Right atrium auricular region (tissue), 2 donors: ENCODE measurements around the gene CEP44. TPM values are rescaled to one million over a fixed set of nuclear protein-coding genes. Genes with fewer than 3 reads are reported as not detected.

Experiments
- DNase-seq: peaks from one replicate; pipeline ENCODE4 v3.0.0-alpha.2; 2019; ENCODE audit warnings: low spot score
- H3K27ac ChIP-seq, 2 donors: fragments of 200-600 bp; sonication (generic); 1 replicate in 1 of 2; 2 replicates in 1 of 2; pipeline ENCODE4 v1.5.1; 2016 to 2019
- H3K27me3 ChIP-seq, 2 donors: fragments of 200-600 bp; sonication (generic); one replicate each; pipeline versions ENCODE4 v1.5.1 to v1.6.0; 2017 to 2019
- H3K36me3 ChIP-seq: fragments of 200-600 bp; sonication (generic); one replicate; pipeline ENCODE4 v1.5.1; 2016
- H3K4me1 ChIP-seq, 2 donors: fragments of 200-600 bp; sonication (generic); one replicate each; pipeline versions ENCODE4 v1.5.1 to v1.6.0; 2017 to 2019
- H3K4me3 ChIP-seq, 2 donors: fragments of 200-600 bp; sonication (generic); 1 replicate in 1 of 2; 2 replicates in 1 of 2; pipeline ENCODE4 v1.5.1; 2017 to 2019; ENCODE audit warnings: mild to moderate bottlenecking in 1 of 2, moderate library complexity in 1 of 2
- H3K9me3 ChIP-seq, 2 donors: fragments of 200-600 bp; sonication (generic); one replicate each; pipeline ENCODE4 v1.5.1; 2019
- CTCF ChIP-seq, 2 donors: fragments of 200-600 bp; sonication (generic); IDR thresholded peaks; one replicate each; pipeline ENCODE4 v1.5.1; 2019; ENCODE audit warnings: antibody characterized with exemption in 2 of 2
- total RNA-seq, 2 donors: library from RNA; depleted of rRNA; stranded (reverse); fragments of >200 nt; gene quantifications; one replicate each; pipeline ENCODE4 v1.1.0, GENCODE V29; 2016

The CEP44 gene
- total RNA-seq, 2 donors from 2014 or later, result 11.4 to 11.6 TPM

- H3K4me1 ChIP-seq, result peaks cover 0 to 13% of the 10 kb centered on the region in 2 donors
- H3K36me3 ChIP-seq, result no peaks in the 10 kb centered on the region
- H3K4me3 ChIP-seq, result no peak overlapping the region
- DNase-seq, result no peak
- H3K27me3 ChIP-seq, result no peaks in the 10 kb centered on the region
- no peaks in the 10 kb centered on the region for H3K9me3 ChIP-seq
- peak overlapping the region in 1 of 2 donors; percentile 5 for H3K27ac ChIP-seq
- TF ChIP-seq CTCF (IDR thresholded peaks at IDR 0.05), result no peak
These were observed 35.3 kb upstream of the CEP44 start for GRCh38 chr4:174248407-174248806.

- Histone ChIP-seq H3K9me3 (no peaks in the 10 kb centered on the region), H3K36me3 (no peaks in the 10 kb centered on the region), H3K27ac (no peak overlapping the region), H3K4me1 (peaks cover 0 to 29% of the 10 kb centered on the region in 2 donors), H3K4me3 (no peak overlapping the region), H3K27me3 (no peaks in the 10 kb centered on the region)
- no peak for DNase-seq
- TF ChIP-seq CTCF (IDR thresholded peaks at IDR 0.05), result no peak
These were observed 31.3 kb upstream of the CEP44 start for GRCh38 chr4:174252412-174252811.

GRCh38 chr4:174254613-174255012, 29.1 kb upstream of the CEP44 start:
- no peak overlapping the region for H3K4me3 ChIP-seq
- DNase-seq, result no peak
- no peaks in the 10 kb centered on the region for H3K36me3 ChIP-seq
- no peaks in the 10 kb centered on the region for H3K27me3 ChIP-seq
- no peak for TF ChIP-seq CTCF (IDR thresholded peaks at IDR 0.05)
- H3K4me1 ChIP-seq, result peaks cover 0 to 16% of the 10 kb centered on the region in 2 donors
- no peaks in the 10 kb centered on the region for H3K9me3 ChIP-seq
- H3K27ac ChIP-seq, result no peak overlapping the region

- TF ChIP-seq CTCF (IDR thresholded peaks at IDR 0.05), result no peak
- Histone ChIP-seq H3K9me3 (no peaks in the 10 kb centered on the region), H3K36me3 (no peaks in the 10 kb centered on the region), H3K27me3 (no peaks in the 10 kb centered on the region), H3K4me3 (no peak overlapping the region), H3K27ac (no peak overlapping the region), H3K4me1 (peaks cover 0 to 21% of the 10 kb centered on the region in 2 donors)
- no peak for DNase-seq
These were observed 28.3 kb upstream of the CEP44 start for GRCh38 chr4:174255374-174255773.

GRCh38 chr4:174255786-174256185, 27.9 kb upstream of the CEP44 start:
- DNase-seq, result no peak
- no peaks in the 10 kb centered on the region for H3K36me3 ChIP-seq
- H3K9me3 ChIP-seq, result no peaks in the 10 kb centered on the region

More at GRCh38 chr4:174255786-174256185, 27.9 kb upstream of the CEP44 start:
- Histone ChIP-seq H3K27ac (no peak overlapping the region), H3K4me3 (no peak overlapping the region), H3K27me3 (no peaks in the 10 kb centered on the region), H3K4me1 (peaks cover 0 to 21% of the 10 kb centered on the region in 2 donors)
- no peak for TF ChIP-seq CTCF (IDR thresholded peaks at IDR 0.05)
